HG03060 (cell line): Measurements from ENCODE around the gene VAMP5.
"Not testable (repeated sequence)": the region's sequence is repeated elsewhere in the genome, so short reads cannot be mapped to it uniquely, and the experiment has no call there.

Source experiments
- ATAC-seq: cut with Tn5 transposase; IDR thresholded peaks from one replicate; pipeline ENCODE4 v1.9.1; 2021; ENCODE audit warnings: low read depth, moderate number of reproducible peaks; ENCODE audit not compliant: unreplicated experiment

The VAMP5 gene

DNA sequence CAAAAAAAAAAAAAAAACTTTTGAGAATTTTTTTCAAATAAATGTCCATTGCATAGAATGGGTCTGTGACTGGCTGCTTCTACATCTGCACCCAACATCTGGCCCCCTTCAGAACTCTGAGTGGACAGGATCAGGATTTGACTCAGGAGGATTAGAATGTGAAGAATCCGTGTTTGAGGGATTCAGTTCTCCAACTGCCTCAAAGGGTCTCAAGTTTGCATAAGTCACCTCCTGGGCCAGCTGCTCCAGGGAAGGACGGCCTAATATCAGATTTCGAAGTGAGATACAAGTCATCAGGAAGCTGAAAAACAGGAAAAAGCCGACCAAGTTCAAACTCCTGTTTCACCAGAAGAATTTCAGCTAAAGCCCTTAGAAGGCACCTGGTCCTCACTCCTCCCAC is 34.4 kb upstream of the VAMP5 start:
- no peak for ATAC-seq

DNA sequence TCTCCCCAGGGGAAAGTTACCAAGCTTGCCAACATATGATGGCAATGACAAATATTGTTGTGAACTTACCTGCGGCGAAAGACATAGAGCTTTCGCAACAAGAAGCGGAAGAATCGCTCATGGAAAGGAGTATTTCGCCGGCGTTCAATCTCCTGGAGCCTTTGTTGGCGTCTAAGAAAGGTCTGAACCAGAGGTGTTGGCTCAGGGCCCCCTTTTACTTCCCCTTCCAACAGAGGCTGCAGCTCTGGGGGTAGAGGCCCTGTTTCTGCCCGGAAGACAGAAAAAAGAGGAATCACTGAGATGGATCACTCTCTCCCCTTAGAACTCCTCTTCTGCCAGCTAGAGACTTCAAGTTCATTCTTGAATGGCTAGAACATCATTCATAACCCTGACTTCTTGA is 33.7 kb upstream of the VAMP5 start:
- no peak for ATAC-seq

DNA sequence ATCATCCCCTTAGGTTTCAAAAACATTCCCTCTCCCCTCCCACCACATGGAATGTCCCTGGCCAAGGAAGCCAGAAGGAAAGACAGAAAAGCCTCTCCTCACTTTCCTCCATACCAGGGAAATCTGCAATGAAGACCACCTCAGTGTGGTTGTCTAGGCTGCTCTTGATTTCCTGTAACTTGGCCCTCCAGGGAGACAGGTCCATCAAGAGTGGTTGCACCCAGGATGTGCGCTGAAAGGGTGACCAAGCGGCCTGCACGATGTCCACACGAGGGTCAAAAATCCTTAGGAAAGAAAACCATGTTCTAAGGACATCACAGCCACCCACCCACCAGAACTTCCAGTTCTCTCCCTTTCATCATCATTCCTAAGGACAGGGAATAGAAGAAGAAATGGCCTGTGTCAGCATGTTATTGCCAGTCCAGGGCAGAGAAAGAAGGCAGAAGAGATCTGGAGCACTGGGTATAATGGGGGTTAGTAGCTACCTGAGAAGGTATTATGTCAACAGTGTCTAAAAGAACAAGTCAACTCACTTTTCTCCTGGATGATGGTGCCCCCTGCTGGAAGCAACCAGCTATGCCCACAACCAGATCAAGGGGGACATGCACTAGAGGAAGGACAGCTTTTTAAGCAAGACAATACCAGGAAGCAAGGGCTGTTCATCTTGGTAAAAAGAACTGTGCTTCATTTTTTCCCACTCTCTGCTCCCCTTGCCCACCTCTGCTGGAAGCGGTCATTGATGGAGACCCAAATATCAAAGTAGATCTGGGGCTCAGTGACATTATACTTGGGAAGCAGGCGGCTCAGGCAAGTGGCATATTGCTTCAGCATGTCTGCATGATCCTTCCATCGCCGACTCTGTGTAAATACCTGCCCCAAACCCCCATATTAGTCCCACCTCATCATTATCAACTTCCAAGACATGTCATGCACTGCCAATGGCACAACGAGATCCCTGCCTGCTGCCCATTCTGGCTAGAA is 32.2 kb upstream of the VAMP5 start:
- no peak for ATAC-seq

DNA sequence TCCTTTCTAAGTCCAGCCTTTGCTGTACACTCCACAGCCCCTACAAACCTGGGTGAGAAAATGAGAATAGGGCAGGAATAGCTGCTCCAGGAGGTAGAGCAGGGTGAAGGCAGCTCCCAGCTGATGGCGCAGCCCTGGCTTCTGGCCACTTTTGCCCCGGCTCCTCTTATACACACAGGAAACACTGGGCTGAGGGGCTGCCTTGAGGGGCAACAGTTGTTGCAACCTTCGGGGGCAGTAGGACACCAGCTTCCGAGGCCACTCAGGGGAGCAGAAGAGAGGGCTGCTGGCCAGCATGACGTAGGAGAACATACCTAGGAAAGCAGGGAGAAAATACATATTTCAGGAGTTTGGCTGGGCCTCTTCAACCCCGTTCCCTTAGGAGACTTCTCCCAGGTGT is 31.0 kb upstream of the VAMP5 start:
- no peak for ATAC-seq

DNA sequence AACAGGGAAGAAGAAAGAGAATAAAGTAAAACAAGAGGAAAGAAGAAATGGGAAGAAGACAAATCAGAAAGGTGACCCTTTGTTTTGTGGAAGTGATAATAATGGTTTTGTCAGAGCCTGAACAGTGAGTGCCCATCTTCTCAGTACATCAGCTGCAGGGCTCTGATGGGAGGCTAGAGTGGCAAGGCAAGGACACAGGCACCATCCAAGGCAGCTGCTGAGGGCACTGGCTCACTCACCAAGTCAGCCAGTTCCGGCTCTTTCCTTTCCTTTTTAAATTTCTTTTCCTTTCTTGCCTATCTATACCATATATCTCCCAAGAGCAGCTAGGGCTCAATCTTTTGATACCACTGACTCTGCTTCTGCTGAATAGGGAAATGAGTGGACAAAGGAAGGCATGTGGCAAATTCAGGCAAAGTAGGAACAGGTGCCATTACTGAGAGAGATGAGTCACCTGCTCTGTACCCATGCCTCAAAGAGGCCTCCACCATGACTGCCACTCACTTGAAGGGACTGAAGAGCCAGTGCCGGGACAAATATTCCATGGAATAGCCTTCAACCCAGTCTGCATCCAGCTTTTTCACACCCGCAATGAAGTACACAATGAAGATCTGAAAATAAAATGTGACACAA is 29.1 kb upstream of the VAMP5 start:
- ATAC-seq = no peak

DNA sequence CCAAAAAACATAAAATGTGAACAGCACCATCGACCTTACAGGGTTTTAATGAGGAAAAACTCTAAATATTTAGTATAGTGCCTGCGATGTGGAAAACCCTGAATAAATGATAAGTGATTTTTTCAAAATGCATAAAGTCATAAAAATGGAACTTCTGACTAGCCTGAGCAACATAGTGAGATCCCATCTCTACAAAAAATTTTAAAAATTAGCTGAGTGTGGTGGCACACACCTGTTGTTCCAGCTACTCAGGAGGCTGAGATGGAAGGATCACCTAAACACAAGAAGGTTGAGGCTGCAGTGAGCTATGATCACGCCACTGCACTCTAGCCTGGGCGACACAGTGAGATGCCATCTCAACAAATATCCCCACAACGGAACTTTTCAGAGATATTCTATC is 27.1 kb upstream of the VAMP5 start:
- no peak for ATAC-seq

DNA sequence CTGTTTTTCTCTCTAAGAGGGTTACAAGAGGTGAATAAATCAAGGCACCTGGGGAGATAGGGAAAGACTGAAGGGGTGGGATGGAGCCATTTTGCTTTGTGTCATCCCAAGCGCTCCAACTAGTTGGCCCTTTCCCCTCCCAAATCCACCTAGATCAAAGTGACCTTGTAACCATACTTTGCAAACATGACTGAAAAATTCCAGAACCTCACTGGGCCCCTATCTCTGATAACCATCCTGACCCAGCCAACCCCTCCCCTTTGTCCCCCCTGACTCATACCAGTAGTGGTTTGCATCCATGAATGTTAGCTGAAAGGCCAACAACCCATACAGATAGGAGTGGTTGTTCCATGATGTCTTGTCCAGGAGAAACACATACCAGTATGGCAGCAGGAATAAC is 26.1 kb upstream of the VAMP5 start:
- no peak for ATAC-seq

DNA sequence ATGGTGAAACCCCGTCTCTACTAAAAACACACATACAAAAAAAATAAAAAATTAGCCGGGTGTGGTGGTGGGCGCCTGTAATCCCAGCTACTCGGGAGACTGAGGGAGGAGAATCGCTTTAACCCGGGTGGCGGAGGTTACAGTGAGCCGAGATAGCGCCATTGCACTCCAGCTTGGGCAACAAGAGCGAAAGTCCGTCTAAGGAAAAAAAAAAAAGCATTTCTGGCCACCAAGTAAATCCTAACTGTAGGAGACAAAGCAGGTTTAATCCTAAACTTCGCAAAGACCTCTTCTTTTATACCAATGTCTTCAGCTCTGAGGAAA is 23.9 kb upstream of the VAMP5 start:
- not testable (repeated sequence) for ATAC-seq

DNA sequence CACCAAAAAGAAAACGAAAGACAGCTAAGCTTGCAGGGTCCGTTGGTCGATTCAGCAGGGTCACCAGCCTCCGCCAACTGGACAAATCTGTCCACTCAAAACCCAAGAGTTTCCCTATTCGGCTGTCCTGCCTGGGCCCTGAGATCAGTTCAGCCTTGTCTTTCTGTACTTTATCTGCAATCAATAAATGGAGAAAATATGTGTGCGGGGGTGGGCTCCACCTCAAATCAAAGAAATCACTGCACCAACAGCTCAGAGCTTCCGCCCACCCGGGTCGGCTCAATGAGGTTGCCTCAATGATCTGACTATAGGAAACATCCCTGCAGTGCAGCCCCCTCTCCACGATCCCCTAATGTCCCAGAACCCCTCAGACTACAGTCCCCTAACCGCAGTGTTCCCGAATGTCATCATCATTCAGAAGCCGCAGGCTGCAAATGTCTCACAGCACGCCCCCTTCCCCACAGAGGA is 23.4 kb upstream of the VAMP5 start:
- ATAC-seq = no peak

DNA sequence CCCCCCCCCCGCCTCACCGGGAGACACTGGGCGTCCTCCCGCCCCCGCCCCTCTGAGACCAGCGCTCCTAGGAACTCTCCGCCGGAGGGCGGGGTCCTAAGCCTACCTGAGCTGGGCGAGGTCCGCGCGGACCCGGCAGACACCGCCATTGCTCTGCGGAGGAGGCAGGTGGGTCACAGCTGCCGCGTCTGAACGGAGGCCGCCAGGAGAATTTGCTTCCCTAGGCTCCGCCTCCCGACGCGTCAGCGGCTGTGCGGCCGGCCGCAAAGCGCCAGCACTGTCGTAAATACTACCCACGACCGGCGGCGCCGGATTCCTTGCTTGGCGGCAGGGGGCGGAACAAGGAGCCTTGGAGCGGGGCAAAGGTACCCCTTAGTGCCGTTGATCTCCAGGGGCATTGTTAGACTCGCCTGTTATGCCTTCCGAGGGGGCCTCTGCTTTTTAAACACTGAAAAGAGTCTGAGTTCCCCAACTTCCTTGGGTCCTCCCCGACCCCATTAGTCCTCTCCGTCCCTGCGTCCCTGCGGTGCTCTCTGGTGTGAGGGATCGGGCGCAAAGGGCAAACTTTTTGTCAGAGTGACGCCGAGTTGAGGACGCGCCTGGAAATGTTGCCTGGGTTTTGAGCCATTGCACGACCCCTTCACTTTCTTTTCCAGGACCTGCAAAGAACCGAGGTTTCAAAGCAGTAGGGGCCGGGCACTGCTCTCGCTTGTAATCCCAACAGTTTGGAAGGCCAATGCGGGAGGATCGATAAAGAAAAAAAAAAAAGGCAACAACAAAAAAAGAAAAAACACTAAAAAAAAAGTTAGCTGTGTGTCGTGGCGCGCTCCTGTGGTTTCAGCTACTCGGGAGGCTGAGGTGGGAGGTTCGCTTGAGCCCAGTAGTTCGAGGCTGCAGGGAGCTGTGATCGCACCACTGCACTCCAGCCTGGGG is 22.7 kb upstream of the VAMP5 start, which contains the start of gene GGCX:
Gene GGCX (minus strand): TSS at position 214 of the 933 bp plus-strand sequence. CDS start 65 bp downstream, at position 149.
- ATAC-seq = peak; percentile 79

DNA sequence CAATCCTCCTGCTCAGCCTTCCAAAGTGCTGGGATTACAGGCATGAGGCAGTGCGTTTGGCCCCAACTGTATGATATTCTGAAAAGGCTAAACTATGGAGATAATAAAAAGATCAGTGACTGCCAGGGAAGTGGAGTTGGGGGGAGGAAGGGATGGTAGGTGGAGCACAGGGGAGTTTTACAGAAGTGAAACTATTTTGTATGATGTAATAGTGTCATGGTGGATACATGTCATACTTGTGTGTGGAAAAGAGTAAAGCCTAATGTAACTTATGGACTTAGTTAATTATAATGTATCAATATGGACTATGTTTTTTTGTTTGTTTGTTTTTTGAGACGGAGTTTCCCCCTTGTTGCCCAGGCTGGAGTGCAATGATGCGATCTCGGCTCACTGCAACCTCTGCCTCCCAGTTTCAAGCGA is 20.1 kb upstream of the VAMP5 start:
- ATAC-seq = no peak

DNA sequence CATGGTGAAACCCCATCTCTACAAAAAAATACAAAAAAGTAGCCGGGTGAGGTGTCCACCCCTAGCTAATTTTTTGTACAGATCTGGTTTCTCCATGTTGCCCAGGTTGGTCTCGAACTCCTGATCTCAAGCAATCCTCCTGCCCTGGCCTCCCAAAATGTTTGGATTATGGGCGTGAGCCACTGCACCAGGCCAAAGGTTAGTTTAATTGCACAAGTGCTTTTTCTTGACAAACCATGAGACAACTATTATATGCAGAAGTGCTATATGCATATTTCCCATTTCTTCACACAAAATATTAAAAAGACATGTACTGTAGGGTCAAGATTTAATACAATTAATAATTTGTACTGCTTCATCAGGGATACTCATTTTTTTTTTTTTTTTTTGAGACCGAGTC is 18.0 kb upstream of the VAMP5 start:
- no peak for ATAC-seq

DNA sequence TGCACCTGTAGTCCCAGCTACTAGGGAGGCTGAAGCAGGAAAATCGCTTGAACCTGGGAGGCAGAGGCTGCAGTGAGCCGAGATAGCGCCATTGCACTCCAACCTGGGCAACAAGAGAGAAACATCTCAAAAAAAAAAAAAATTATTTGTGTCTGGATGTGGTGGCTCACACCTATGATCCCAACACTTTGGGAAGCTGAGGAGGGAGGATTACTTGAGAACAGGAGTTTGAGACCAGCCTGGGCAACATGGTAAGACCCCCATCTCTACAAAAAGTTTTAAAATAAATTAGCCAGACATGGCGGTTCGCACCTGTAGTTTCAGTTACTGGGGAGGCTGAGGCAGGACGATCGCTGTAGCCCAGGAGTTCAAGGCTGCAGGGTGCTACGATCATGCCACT is 8.5 kb upstream of the VAMP5 start:
- no peak for ATAC-seq

DNA sequence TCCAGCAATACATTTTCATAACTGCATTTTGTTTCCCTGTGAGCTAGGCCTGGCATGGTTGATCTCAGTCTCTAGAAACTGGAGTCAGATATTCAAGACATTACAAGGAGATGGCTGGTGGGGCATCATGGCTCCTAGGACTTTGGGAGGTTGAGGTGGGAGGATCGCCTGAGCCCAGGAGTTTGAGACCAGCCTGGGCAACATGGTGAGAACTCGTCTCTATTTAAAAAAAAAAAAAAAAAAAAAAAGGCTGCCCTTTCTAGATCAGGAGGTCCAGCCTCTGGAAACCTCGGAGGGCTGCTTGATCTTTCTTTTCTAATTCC is 7.2 kb upstream of the VAMP5 start:
- no peak for ATAC-seq

DNA sequence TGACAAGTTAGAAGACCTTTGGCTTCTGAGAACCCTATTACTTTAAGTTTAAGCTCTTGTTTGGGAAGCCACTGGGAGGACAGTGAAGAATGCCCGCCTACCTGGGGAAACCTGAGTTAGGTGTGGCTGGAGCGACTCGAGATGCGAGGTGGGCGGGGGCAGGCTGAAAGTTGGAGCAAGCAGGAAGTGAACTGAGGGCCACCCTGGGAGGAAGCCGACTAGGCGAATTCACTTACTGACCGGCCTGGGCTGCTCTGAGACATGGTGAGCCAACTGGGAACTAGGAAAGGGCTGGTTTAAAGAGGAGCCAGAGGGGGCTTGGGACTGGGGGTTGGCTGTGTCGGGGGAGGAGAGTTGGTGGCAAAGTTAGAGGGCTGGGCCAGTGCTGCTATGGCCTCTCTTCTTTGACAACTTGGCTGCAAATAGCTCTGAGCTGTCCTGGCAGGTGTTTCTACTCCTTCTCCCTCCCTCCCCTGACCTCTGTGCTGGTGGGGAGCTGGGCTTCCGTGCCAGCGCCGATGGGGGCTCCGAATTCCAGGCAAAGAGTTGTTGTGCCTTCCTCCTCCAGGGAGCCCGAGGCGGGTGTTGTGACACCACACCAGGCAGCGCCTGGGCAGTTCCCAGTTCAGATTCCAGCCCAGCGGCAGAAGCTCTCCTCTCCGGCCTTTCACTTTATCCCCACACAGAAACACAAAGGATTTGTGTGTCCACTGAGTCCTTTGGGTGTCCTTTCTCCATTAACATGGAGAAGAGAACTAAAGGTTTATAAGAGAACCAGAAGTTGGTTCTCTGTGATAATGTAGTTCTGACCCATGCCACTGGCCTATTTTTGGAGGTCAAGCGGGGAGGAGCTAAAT is 6.6 kb upstream of the VAMP5 start, which contains the start of gene VAMP8:
Gene VAMP8 (plus strand): TSS at position 201 of the 857 bp plus-strand sequence. CDS start 61 bp downstream, at position 262.
- ATAC-seq = peak; percentile 52

DNA sequence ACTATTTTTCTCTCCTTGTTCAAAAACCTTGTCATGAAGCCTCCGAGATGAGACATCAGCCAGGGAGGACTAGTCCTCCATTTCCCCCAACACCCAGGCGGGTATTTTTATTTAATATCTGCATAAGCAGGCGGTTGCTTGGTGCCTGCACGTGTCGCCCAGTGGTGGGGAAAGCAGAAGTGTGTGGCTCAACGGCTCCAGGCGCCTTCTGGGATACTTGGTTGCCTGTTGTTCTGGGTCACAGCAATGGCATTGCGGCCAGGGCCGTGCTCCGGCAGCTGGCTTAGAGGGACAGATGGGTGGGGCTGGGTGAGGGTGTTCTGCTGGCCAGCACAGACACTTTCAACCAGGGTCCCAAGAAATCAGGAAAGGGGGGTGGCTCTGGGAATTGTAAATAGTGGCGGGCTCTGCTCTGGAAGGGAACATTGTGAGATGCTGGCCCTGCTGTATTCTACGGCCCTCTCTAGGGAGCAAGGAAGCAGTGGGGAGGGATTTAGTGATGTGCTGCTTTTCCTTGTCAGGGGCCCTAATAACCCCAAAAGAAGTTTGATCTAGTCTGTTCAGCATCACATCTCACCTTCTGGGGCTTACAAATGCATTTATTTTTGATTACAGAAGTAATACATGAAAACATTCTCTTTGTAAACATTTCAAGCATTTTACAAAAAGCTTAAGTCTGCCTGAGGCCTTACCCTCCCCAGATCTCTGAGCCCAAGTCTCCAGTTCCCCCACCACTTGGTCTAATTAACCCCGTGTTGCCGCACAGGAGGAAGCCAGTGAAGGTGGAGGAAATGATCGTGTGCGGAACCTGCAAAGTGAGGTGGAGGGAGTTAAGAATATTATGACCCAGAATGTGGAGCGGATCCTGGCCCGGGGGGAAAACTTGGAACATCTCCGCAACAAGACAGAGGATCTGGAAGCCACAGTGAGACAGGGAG is 5.7 kb upstream of the VAMP5 start:
- no peak for ATAC-seq

DNA sequence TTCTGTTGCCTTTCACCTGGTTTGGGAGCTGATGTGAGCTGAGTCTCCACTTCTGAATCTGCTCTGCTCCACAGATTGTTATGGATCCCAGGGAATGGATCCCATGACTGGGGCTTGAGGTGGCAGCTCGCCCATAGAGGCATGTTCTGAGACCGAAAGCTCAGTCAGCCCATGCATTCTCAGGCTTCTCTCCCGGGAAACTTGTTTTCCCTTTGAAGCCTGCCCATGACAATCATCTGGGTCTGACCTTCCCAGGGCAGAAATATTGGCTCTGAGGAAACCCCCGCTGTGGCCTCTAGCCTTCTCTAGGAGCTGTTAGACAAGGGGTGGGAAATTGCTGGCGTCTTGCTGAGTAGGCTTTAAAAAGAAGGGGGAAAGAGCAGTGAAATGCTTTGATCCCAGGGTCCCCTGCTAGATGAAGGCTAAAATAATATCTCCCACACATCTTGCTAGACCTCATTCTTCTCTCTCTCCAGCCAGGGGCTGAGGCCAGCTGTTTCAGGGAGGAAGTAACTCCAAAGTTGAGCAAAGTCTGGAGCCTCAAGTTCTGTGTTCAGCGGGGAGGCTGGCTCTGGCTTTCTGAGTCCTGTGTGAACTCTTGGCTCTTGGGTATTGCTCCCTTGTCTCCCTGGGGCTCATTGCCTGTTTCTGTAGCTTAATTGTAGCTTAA is 4.8 kb upstream of the VAMP5 start:
- no peak for ATAC-seq

DNA sequence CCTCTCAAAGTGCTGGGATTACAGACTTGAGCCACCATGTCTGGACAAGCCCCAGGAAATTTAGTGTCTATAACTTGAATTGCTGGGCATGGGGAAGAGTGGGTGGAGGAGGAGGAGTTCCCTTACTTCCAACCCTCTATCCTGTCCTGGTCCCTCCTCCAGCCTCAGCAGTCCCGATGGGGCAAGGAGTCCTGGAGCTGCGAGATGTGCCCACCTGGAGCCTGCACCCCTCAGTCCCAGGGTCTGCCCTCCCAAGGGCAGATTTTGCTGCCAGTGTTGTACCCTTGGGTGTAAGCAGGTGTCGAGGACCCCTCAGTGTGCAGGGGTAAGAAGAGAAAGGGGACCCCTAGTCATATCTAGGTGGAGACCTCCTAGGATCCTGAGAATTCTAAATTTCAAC is 4.0 kb upstream of the VAMP5 start:
- no peak for ATAC-seq
